SK-N-SH treated with all-trans-retinoic acid at 6 μM for 48 hours (cell line): Measurements from ENCODE around the gene DNMBP.

Source experiments
- ATAC-seq: fragments of 200-7000 bp; cut with Tn5 transposase; 3 replicates; pipeline ENCODE4 v1.9.1; 2020; ENCODE audit warnings: mild to moderate bottlenecking, moderate library complexity
- ARNTL ChIP-seq: fragments of 450-650 bp; formaldehyde crosslinking; IDR thresholded peaks from 2 replicates; pipeline ENCODE4 v1.5.0; 2020; ENCODE audit warnings: low read depth, mild to moderate bottlenecking, moderate library complexity, borderline replicate concordance
- CSDC2 ChIP-seq: fragments of 250-450 bp; sonication (Bioruptor Pico); IDR thresholded peaks from 2 replicates; pipeline ENCODE4 v1.5.0; 2020; ENCODE audit warnings: mild to moderate bottlenecking, moderate library complexity
- GLIS3 ChIP-seq: fragments of 250-450 bp; sonication (Bioruptor Pico); IDR thresholded peaks from 2 replicates; pipeline ENCODE4 v1.5.0; 2020; ENCODE audit warnings: mild to moderate bottlenecking, moderate library complexity
- ISL1 ChIP-seq: fragments of 250-450 bp; sonication (Bioruptor Pico); IDR thresholded peaks from 2 replicates; pipeline ENCODE4 v2.1.2; 2022; ENCODE audit warnings: mild to moderate bottlenecking, moderate library complexity
- OSR1 ChIP-seq: fragments of 250-450 bp; sonication (Bioruptor Pico); IDR thresholded peaks from 2 replicates; pipeline ENCODE4 v1.8.0; 2022; ENCODE audit warnings: moderate library complexity, mild to moderate bottlenecking, inconsistent platforms
- PPARA ChIP-seq: fragments of 250-450 bp; sonication (Bioruptor Pico); IDR thresholded peaks from 2 replicates; pipeline ENCODE4 v1.5.0; 2020; ENCODE audit warnings: mild to moderate bottlenecking, borderline replicate concordance
- RARB ChIP-seq: fragments of 250-450 bp; sonication (Bioruptor Pico); IDR thresholded peaks from 2 replicates; pipeline ENCODE4 v1.8.0; 2021; ENCODE audit warnings: mild to moderate bottlenecking, moderate library complexity
- SNAI2 ChIP-seq: fragments of 250-450 bp; sonication (Bioruptor Pico); IDR thresholded peaks from 2 replicates; pipeline ENCODE4 v1.5.0; 2020; ENCODE audit warnings: mild to moderate bottlenecking, moderate library complexity
- TOX ChIP-seq: fragments of 250-450 bp; sonication (Bioruptor Pico); IDR thresholded peaks from 2 replicates; pipeline ENCODE4 v1.8.0; 2021; ENCODE audit warnings: mild to moderate bottlenecking, moderate library complexity, borderline replicate concordance
- TSHZ2 ChIP-seq: fragments of 250-450 bp; sonication (Bioruptor Pico); IDR thresholded peaks from 2 replicates; pipeline ENCODE4 v1.5.0; 2020; ENCODE audit warnings: mild to moderate bottlenecking, moderate library complexity
- ZC3H10 ChIP-seq: fragments of 250-450 bp; sonication (Bioruptor Pico); IDR thresholded peaks from 2 replicates; pipeline ENCODE4 v1.5.1; 2021; ENCODE audit warnings: mild to moderate bottlenecking, moderate library complexity
- ZFP3 ChIP-seq: fragments of 250-450 bp; sonication (Bioruptor Pico); IDR thresholded peaks from 2 replicates; pipeline ENCODE4 v1.5.0; 2020; ENCODE audit warnings: mild to moderate bottlenecking, moderate library complexity
- ZFP30 ChIP-seq: fragments of 450-650 bp; formaldehyde crosslinking; IDR thresholded peaks from 2 replicates; pipeline ENCODE4 v1.5.0; 2022; ENCODE audit warnings: mild to moderate bottlenecking, moderate library complexity
- ZNF565 ChIP-seq: fragments of 450-650 bp; formaldehyde crosslinking; conservative IDR thresholded peaks from 2 replicates; pipeline ENCODE4 v1.5.0; 2020; ENCODE audit warnings: low read depth, mild to moderate bottlenecking, moderate library complexity
- ZNF70 ChIP-seq: fragments of 450-650 bp; formaldehyde crosslinking; IDR thresholded peaks from 2 replicates; pipeline ENCODE4 v1.5.0; 2020; ENCODE audit warnings: mild to moderate bottlenecking, moderate library complexity
- ZNF8 ChIP-seq: fragments of 450-650 bp; formaldehyde crosslinking; IDR thresholded peaks from 2 replicates; pipeline ENCODE4 v1.5.0; 2020; ENCODE audit warnings: mild to moderate bottlenecking, moderate library complexity
- TF ChIP-seq, protein P1 (sequence below): fragments of 250-450 bp; sonication (Bioruptor Pico); IDR thresholded peaks from 2 replicates; pipeline ENCODE4 v1.5.1; 2021; ENCODE audit warnings: mild to moderate bottlenecking, moderate library complexity
- TF ChIP-seq, protein P2 (sequence below): fragments of 250-450 bp; sonication (Bioruptor Pico); IDR thresholded peaks from 2 replicates; pipeline ENCODE4 v1.5.1; 2020; ENCODE audit warnings: low read depth, mild to moderate bottlenecking, moderate library complexity
- TF ChIP-seq, protein P3 (sequence below): fragments of 250-450 bp; sonication (Bioruptor Pico); IDR thresholded peaks from 2 replicates; pipeline ENCODE4 v1.8.0; 2020; ENCODE audit warnings: mild to moderate bottlenecking, moderate library complexity, borderline replicate concordance

The DNMBP gene

GRCh38 chr10:99966306-99966705 is 43.4 kb downstream of the DNMBP start:
- TF ChIP-seq CSDC2 (CRISPR knock-in tag): no peak
- TF ChIP-seq TSHZ2 (CRISPR knock-in tag): no peak
- peak; percentile 51; the same call in 1 of the 2 replicates for TF ChIP-seq ZFP3
- no peak for TF ChIP-seq OSR1 (CRISPR knock-in tag)
- no peak for TF ChIP-seq ZNF565 (CRISPR knock-in tag)
- no peak for TF ChIP-seq ZNF8
- TF ChIP-seq PPARA: no peak
- TF ChIP-seq GLIS3 (CRISPR knock-in tag): no peak
- TF ChIP-seq ARNTL (CRISPR knock-in tag): no peak
- TF ChIP-seq ZNF70 (CRISPR knock-in tag): no peak
- no peak for TF ChIP-seq TOX (CRISPR knock-in tag)
- TF ChIP-seq, protein P1, sequence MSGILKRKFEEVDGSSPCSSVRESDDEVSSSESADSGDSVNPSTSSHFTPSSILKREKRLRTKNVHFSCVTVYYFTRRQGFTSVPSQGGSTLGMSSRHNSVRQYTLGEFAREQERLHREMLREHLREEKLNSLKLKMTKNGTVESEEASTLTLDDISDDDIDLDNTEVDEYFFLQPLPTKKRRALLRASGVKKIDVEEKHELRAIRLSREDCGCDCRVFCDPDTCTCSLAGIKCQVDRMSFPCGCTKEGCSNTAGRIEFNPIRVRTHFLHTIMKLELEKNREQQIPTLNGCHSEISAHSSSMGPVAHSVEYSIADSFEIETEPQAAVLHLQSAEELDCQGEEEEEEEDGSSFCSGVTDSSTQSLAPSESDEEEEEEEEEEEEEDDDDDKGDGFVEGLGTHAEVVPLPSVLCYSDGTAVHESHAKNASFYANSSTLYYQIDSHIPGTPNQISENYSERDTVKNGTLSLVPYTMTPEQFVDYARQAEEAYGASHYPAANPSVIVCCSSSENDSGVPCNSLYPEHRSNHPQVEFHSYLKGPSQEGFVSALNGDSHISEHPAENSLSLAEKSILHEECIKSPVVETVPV (CRISPR knock-in tag): no peak
- TF ChIP-seq, protein P2, sequence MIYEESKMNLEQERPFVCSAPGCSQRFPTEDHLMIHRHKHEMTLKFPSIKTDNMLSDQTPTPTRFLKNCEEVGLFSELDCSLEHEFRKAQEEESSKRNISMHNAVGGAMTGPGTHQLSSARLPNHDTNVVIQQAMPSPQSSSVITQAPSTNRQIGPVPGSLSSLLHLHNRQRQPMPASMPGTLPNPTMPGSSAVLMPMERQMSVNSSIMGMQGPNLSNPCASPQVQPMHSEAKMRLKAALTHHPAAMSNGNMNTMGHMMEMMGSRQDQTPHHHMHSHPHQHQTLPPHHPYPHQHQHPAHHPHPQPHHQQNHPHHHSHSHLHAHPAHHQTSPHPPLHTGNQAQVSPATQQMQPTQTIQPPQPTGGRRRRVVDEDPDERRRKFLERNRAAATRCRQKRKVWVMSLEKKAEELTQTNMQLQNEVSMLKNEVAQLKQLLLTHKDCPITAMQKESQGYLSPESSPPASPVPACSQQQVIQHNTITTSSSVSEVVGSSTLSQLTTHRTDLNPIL: no peak
- TF ChIP-seq ZFP30: no peak
- TF ChIP-seq, protein P3, sequence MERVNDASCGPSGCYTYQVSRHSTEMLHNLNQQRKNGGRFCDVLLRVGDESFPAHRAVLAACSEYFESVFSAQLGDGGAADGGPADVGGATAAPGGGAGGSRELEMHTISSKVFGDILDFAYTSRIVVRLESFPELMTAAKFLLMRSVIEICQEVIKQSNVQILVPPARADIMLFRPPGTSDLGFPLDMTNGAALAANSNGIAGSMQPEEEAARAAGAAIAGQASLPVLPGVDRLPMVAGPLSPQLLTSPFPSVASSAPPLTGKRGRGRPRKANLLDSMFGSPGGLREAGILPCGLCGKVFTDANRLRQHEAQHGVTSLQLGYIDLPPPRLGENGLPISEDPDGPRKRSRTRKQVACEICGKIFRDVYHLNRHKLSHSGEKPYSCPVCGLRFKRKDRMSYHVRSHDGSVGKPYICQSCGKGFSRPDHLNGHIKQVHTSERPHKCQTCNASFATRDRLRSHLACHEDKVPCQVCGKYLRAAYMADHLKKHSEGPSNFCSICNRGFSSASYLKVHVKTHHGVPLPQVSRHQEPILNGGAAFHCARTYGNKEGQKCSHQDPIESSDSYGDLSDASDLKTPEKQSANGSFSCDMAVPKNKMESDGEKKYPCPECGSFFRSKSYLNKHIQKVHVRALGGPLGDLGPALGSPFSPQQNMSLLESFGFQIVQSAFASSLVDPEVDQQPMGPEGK (CRISPR knock-in tag): no peak
- peak; percentile 89 for TF ChIP-seq ISL1 (CRISPR knock-in tag)
- 0 out of 2 replicates have a peak, but pooled peaks have one; percentile 61 for TF ChIP-seq SNAI2
- no peak for TF ChIP-seq ZC3H10 (CRISPR knock-in tag)
- TF ChIP-seq RARB (CRISPR knock-in tag): no peak; the same call in 1 of the 2 replicates
- peak; percentile 87 for ATAC-seq

GRCh38 chr10:99965700-99966099 is 44.0 kb downstream of the DNMBP start:
- no peak for ATAC-seq
- TF ChIP-seq SNAI2: no peak
- TF ChIP-seq, all 23 proteins: peak for 0

GRCh38 chr10:99964791-99965190 is 45.0 kb downstream of the DNMBP start:
- TF ChIP-seq, protein P2: no peak
- TF ChIP-seq ZNF70 (CRISPR knock-in tag) (no peak), GLIS3 (CRISPR knock-in tag) (no peak), TOX (CRISPR knock-in tag) (no peak)
- TF ChIP-seq, all 23 proteins: peak for 0
- no peak for ATAC-seq

GRCh38 chr10:99963467-99964165 is 46.1 kb downstream of the DNMBP start:
- peak; percentile 47 for ATAC-seq
